Activated T-cell treated with anti-CD3 and anti-CD28 coated beads, Interleukin-2, amount 50 U/mL, for 72 hours (primary cell): Measurements from ENCODE around the gene LSM3. TPM values are rescaled to one million over a fixed set of nuclear protein-coding genes. Genes with fewer than 3 reads are reported as not detected.

Experiments used
- total RNA-seq, 2 donors: library from RNA; stranded (reverse); gene quantifications; one replicate each; pipeline ENCODE4 v1.2.3, GENCODE V29; 2022

The LSM3 gene
- total RNA-seq, 2 donors from 2014 or later = 12.4 to 14.3 TPM

Other genes starting within 250 kb of the LSM3 start
- gene CHCHD4, start 53.9 kb upstream of the LSM3 start, total RNA-seq = 10 to 100 TPM; 14.7 to 15.6 TPM
- gene TMEM43, start 53.8 kb upstream of the LSM3 start, total RNA-seq = 10 to 100 TPM; 38.4 to 39.9 TPM
- 10 to 100 TPM; 48.4 to 61.0 TPM for gene XPC, start 216 bp upstream of the LSM3 start, total RNA-seq
- gene SLC6A6, start 223.8 kb downstream of the LSM3 start, total RNA-seq = 10 to 100 TPM; 35.4 to 39.2 TPM